NB4 (cell line): ENCODE results near the gene GPSM1.

Source experiments
- DNase-seq: peaks from one replicate; pipeline ENCODE4 v3.0.0; 2010; ENCODE audit warnings: low read depth
- H3K4me3 ChIP-seq: one replicate; pipeline ENCODE4 v1.5.1; 2011; ENCODE audit warnings: mild to moderate bottlenecking, low read depth, low read length, moderate library complexity
- MYC ChIP-seq: IDR thresholded peaks from 2 replicates; pipeline ENCODE4 v1.6.1; 2011; ENCODE audit warnings: low read depth, low read length
- POLR2A ChIP-seq: IDR thresholded peaks from 2 replicates; pipeline ENCODE4 v1.6.1; 2011; ENCODE audit warnings: mild to moderate bottlenecking; ENCODE audit not compliant: insufficient read length; ENCODE audit errors: extremely low read depth
- TF ChIP-seq, protein P1 (sequence below): IDR thresholded peaks from one replicate; pipeline ENCODE4 v1.5.1; 2012; ENCODE audit warnings: low read depth, low read length
- TF ChIP-seq, protein P2 (sequence below): IDR thresholded peaks from 2 replicates; pipeline ENCODE4 v1.6.1; 2011; ENCODE audit warnings: low read depth, low read length

The GPSM1 gene

DNA sequence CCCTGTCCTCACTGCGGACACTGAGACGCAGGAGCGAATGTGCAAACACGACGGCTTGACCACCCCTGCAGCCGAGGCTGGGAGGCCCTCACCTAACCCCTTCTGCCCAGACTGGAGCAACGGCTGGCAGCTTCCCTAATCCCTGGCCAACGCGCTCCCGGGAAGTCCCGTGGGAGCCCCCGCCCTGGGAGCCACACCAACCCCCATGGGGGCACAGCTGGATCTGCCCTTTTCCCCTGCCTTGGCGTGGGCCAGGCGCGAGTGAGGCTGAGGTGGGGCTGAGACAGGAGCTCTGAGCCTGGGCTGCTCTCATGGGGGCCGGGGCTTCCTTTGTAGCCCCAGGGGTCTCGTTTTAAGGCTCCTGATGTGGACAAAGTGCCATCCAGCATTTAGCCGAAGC is 40.9 kb downstream of the GPSM1 start:
- TF ChIP-seq, protein P1, sequence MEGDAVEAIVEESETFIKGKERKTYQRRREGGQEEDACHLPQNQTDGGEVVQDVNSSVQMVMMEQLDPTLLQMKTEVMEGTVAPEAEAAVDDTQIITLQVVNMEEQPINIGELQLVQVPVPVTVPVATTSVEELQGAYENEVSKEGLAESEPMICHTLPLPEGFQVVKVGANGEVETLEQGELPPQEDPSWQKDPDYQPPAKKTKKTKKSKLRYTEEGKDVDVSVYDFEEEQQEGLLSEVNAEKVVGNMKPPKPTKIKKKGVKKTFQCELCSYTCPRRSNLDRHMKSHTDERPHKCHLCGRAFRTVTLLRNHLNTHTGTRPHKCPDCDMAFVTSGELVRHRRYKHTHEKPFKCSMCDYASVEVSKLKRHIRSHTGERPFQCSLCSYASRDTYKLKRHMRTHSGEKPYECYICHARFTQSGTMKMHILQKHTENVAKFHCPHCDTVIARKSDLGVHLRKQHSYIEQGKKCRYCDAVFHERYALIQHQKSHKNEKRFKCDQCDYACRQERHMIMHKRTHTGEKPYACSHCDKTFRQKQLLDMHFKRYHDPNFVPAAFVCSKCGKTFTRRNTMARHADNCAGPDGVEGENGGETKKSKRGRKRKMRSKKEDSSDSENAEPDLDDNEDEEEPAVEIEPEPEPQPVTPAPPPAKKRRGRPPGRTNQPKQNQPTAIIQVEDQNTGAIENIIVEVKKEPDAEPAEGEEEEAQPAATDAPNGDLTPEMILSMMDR, result no peak
- TF ChIP-seq POLR2A, result no peak
- TF ChIP-seq, protein P2, sequence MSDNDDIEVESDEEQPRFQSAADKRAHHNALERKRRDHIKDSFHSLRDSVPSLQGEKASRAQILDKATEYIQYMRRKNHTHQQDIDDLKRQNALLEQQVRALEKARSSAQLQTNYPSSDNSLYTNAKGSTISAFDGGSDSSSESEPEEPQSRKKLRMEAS, result no peak
- TF ChIP-seq MYC, result no peak
- H3K4me3 ChIP-seq, result no peak overlapping the region
- DNase-seq, result no peak

DNA sequence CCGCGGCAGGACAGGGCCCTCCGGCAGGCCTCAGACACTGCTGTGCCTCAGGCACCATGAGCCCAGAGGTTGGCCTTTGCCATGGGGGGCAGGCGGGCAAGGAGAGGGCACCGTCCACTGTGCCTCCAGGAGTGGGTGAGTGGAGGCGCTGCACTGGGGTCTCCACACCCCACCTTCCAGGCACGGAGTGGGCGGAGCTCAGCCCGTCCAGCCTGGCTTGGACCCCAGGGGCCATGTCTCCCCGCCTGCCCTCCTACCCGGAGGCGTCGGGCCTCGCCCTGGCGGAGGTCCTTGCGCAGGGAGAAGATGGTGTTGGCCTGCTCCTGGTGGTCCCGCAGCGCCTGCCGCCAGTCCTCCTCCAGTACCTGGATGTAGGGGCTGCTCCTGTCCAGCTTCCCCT is 42.7 kb downstream of the GPSM1 start:
- no peak for TF ChIP-seq POLR2A
- TF ChIP-seq, protein P2, result no peak
- no peak for TF ChIP-seq MYC
- TF ChIP-seq, protein P1, result no peak
- H3K4me3 ChIP-seq, result no peak overlapping the region
- DNase-seq, result no peak

DNA sequence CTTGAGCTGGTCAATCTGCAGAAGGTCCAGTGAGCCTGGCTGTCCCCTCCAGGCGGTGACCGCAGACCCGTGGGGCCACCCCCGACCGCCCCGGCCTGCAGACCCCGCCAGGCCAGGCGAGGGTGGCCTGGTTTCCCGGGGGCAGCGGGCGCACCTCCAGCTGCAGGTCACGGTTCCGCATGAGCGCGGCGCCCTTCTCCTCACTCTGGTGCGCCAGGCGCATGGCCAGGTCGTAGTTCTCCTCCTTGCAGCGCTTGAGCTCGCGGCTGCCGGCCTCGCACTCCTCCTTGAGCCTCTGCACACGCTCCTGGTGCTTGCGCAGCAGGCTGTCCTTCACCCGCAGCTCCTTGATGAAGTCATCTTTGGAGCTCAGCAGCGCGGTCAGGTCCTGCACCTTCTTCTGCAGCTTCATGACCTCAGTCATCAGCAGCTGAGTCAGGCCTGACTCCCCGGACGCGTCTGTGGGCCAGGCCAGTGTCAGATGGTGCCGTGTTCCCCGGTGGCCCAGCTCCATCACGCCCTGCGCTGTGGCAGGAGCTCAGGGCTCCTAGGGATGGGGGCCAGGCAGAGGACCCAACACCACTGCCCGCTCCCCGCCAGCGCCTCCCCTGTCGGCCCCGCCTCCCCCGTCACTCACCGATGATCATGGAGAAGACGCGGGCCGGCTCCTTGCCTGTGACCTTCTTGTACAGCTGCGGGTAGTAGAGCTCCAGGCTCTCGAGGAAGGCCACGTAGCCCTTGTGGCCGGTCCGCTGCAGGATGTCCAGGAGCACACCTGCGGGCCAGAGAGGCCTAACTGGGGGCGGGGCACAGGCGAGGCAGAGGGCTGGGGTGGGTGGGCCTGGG is 43.6 kb downstream of the GPSM1 start:
- TF ChIP-seq, protein P1, result no peak
- TF ChIP-seq MYC (no peak), POLR2A (no peak)
- TF ChIP-seq, protein P2, result no peak
- DNase-seq, result no peak
- no peak overlapping the region for H3K4me3 ChIP-seq

DNA sequence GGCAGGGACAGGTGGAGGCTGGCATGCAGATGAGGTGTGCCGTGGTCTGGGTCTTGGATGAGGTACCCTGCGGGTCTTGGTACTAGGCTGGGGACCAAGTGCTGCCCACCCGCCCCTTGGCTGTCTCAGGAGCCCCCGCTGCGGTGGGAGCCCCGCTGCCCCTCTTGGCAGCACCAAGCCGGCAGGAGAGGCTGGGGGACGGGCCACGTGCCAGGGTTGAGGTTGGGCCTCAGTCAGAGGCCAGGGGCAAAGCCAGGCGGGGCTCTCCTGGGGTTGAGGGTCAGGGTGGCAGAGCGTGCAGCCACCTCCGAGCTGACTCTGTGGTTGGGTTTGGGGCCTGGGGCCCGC is 44.2 kb downstream of the GPSM1 start:
- no peak for TF ChIP-seq MYC
- TF ChIP-seq, protein P1, result no peak
- TF ChIP-seq, protein P2, result no peak
- TF ChIP-seq POLR2A, result no peak
- no peak for DNase-seq
- H3K4me3 ChIP-seq, result no peak overlapping the region

DNA sequence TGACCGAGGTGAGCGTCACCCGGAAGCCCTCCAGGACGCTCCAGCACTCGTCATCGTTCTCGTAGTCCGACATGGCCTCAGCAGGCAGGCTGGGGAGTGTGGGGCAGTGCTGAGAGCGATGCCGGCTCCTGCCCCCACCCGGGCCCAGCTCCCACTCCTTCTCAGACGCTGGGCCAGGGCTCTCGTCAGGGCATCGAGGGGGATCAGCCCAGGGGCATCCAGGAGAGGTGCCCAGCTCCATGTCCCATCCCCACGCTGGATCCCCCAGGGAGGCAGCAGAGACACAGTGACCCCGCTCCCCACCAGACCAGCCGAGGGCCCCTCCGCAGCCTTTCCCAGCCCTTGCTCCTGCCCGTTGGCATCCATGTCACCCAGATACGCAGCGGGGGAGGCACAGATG is 44.7 kb downstream of the GPSM1 start:
- DNase-seq, result no peak
- TF ChIP-seq, protein P1, result no peak
- TF ChIP-seq MYC (no peak), POLR2A (no peak)
- TF ChIP-seq, protein P2, result no peak
- peak overlapping the region; percentile 92 for H3K4me3 ChIP-seq
